ENCODE measurements around the gene CA5B. TPM values are rescaled to one million over a fixed set of nuclear protein-coding genes. Genes with fewer than 3 reads are reported as not detected.
"Not testable (repeated sequence)": the region's sequence is repeated elsewhere in the genome, so short reads cannot be mapped to it uniquely, and the experiment has no call there.

The CA5B gene
- total and polyA plus RNA-seq, 10 of the 15 experiments (the other 5 are each of a cell fraction or from before 2014, with no cell fraction given), result 1.2 to 6.0 (median 3.2) TPM

DNA sequence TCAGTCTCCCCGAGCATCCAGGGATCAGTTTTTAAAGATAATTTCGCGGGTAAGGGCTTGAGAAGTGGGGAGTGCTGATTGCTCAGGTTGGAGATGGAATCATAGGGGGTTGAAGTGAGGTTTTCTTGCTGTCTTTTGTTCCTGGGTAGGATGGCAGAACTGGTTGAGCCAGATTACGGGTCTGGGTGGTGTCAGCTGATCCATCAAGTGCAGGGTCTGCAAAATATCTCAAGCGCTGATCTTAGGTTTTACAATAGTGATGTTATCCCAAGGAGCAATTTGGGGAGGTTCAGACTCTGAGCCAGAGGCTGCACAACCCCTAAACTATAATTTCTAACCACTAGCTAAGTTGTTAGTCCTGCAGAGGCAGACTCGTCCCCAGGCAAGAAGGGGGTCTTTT, 8.6 kb downstream of the CA5B start:
- POLR2A ChIA-PET; in situ Hi-C loops (cut with MboI); H3K4me1 ChIP-seq (ENCODE audit: control insufficient read depth, insufficient read depth, low read length); SMC1A ChIA-PET (ENCODE audit: uncharacterized antibody, unreplicated experiment); H3K9me3 ChIP-seq (replicated peaks; ENCODE audit: control insufficient read depth, insufficient read depth, low read length); intact Hi-C loops (cut with micrococcal nuclease; ENCODE audit: unreplicated experiment); H2AFZ ChIP-seq (ENCODE audit: control insufficient read depth, low read depth, low read length); H3K4me3 ChIP-seq; H3K79me2 ChIP-seq (ENCODE audit: control insufficient read depth, insufficient read depth, low read length); DNase-seq (ENCODE audit: low read depth, low spot score); H3K4me2 ChIP-seq (ENCODE audit: control insufficient read depth, insufficient read depth); BruUV-seq (replicated peaks); RAD21 ChIA-PET (ENCODE audit: unreplicated experiment); H4K20me1 ChIP-seq (ENCODE audit: control insufficient read depth, insufficient read depth); H3K27me3 ChIP-seq (replicated peaks in 1 of 2; ENCODE audit: control insufficient read depth in 2 of 2, insufficient read depth in 2 of 2, low read length in 1 of 2); FAIRE-seq; ATAC-seq; H3K36me3 ChIP-seq (ENCODE audit: control insufficient read depth in 2 of 2, insufficient read depth in 2 of 2, low read length in 1 of 2); H3K27ac ChIP-seq (ENCODE audit: control insufficient read depth, insufficient read depth); H3K9ac ChIP-seq (ENCODE audit: control insufficient read depth, insufficient read depth, low read length): not testable (repeated sequence)
- CTCF ChIA-PET, result interaction anchor here (1.0 kb wide), 1 partner anchor 184 kb away, joined by 3 read pairs; no protein-coding TSS in a partner anchor
- WGBS (ENCODE audit: insufficient coverage, insufficient replicate concordance, low lambda C conversion rate, missing lambda C conversion rate), result 91% methylated on average over 6 of the region's 6 CpGs

DNA sequence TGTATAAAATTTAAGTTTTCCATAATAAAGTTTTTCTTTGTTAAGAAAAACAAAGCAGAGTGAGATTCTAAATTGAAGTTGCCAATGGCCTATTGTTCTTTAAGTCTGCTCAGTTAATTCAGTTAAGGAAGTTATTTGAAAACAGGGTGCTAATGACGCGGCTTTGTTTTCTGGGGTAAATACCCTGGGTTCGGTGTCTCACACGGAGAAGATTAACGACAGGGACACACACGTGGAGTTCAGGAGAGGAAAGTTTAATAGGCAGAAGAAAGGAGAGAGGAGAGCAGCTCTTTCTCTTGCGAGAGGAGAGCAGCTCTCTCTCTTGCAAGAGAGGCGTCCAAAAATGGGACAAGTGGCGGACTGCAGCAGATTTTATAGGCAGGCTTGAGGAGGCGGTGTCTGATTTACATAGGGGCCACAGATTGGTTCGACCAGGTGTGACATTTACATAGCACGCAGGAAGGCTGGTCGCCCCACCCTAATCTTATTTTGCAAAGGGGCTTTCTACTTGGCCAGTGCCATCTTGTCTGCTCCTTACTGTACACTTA, 9.6 kb downstream of the CA5B start:
- Histone ChIP-seq H2AFZ (ENCODE audit: control insufficient read depth, low read depth, low read length) (no peak overlapping the region), H3K79me2 (ENCODE audit: control insufficient read depth, insufficient read depth, low read length) (no peaks in the 10 kb centered on the region), H3K4me2 (ENCODE audit: control insufficient read depth, insufficient read depth) (no peak overlapping the region), H3K4me1 (ENCODE audit: control insufficient read depth, insufficient read depth, low read length) (peaks cover 5% of the 10 kb centered on the region), H3K27ac (ENCODE audit: control insufficient read depth, insufficient read depth) (no peak overlapping the region), H3K9me3 (replicated peaks; ENCODE audit: control insufficient read depth, insufficient read depth, low read length) (no peaks in the 10 kb centered on the region), H4K20me1 (ENCODE audit: control insufficient read depth, insufficient read depth) (no peaks in the 10 kb centered on the region), H3K27me3 (replicated peaks in 1 of 2; ENCODE audit: control insufficient read depth in 2 of 2, insufficient read depth in 2 of 2, low read length in 1 of 2) (no peaks in the 10 kb centered on the region), H3K36me3 (ENCODE audit: control insufficient read depth in 2 of 2, insufficient read depth in 2 of 2, low read length in 1 of 2) (no peaks in the 10 kb centered on the region), H3K9ac (ENCODE audit: control insufficient read depth, insufficient read depth, low read length) (no peak overlapping the region), H3K4me3 (no peak overlapping the region)
- CTCF ChIA-PET, result interaction anchor here (1.0 kb wide), 1 partner anchor 183 kb away, joined by 3 read pairs; no protein-coding TSS in a partner anchor
- no peak for DNase-seq (ENCODE audit: low read depth, low spot score)
- POLR2A ChIA-PET, result no interaction called here
- no TSS peak for BruUV-seq (replicated peaks)
- RAD21 ChIA-PET (ENCODE audit: unreplicated experiment), result no interaction called here
- TF ChIP-seq STAT3 (IDR thresholded peaks at IDR 0.05; ENCODE audit: low read depth, low read length), result no peak
- TF ChIP-seq BMI1 (IDR thresholded peaks at IDR 0.05; ENCODE audit: borderline replicate concordance), result no peak
- TF ChIP-seq, protein P1, sequence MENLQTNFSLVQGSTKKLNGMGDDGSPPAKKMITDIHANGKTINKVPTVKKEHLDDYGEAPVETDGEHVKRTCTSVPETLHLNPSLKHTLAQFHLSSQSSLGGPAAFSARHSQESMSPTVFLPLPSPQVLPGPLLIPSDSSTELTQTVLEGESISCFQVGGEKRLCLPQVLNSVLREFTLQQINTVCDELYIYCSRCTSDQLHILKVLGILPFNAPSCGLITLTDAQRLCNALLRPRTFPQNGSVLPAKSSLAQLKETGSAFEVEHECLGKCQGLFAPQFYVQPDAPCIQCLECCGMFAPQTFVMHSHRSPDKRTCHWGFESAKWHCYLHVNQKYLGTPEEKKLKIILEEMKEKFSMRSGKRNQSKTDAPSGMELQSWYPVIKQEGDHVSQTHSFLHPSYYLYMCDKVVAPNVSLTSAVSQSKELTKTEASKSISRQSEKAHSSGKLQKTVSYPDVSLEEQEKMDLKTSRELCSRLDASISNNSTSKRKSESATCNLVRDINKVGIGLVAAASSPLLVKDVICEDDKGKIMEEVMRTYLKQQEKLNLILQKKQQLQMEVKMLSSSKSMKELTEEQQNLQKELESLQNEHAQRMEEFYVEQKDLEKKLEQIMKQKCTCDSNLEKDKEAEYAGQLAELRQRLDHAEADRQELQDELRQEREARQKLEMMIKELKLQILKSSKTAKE (IDR thresholded peaks at IDR 0.05; ENCODE audit: low read depth, poor library complexity, severe bottlenecking), result no peak
- no peak for TF ChIP-seq ZNF24 (IDR thresholded peaks at IDR 0.05)
- no peak for TF ChIP-seq HCFC1 (IDR thresholded peaks at IDR 0.05; ENCODE audit: low read length)
- no peak for TF ChIP-seq IRF5 (IDR thresholded peaks at IDR 0.05; ENCODE audit: borderline replicate concordance)
- in situ Hi-C loops (cut with MboI), result no loop called here
- no peak for ATAC-seq
- SMC1A ChIA-PET (ENCODE audit: uncharacterized antibody, unreplicated experiment), result no interaction called here
- no peak for FAIRE-seq
- WGBS (ENCODE audit: insufficient coverage, insufficient replicate concordance, low lambda C conversion rate, missing lambda C conversion rate), result 90% methylated on average over 13 of the region's 13 CpGs
- intact Hi-C loops (cut with micrococcal nuclease; ENCODE audit: unreplicated experiment), result no loop called here

Measured in GM12878 (cell line).